ENCODE results near the gene SLC25A12. TPM values are rescaled to one million over a fixed set of nuclear protein-coding genes. Genes with fewer than 3 reads are reported as not detected.

SLC25A12 gene
- total and polyA plus RNA-seq, 2 donors (not counting 3 experiments of a cell fraction or from before 2014, with no cell fraction given), result 13.6 to 17.1 TPM

DNA sequence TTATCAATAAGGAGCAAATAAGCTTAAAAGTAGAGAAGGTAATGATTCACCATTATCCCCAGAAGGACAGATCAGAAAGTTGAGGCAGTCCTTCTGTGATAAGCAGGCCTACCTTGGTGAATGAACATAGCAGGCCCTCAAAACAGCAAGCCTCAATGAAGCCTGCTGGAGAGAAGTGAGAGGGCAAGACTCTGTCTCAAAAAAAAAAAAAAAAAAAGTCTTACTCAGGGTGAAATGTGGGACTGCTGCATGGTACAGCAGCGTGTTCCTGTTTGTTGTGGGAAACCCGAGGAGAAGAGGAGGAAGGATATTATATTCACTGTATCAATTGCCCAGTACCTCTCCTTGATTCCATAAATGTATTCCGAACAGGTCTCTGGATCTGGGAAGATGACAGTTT, 19.5 kb upstream of the SLC25A12 start:
- no peaks in the 10 kb centered on the region for H3K9me3 ChIP-seq (replicated peaks; ENCODE audit: control insufficient read depth, insufficient read depth, low read length)
- no peak overlapping the region for H3K27ac ChIP-seq (ENCODE audit: insufficient read depth, low read depth, low read length)
- no peaks in the 10 kb centered on the region for H3K27me3 ChIP-seq (ENCODE audit: control insufficient read depth in 2 of 2, insufficient read depth in 2 of 2, low read length in 2 of 2)
- no TSS peak for BruUV-seq (replicated peaks)
- intact Hi-C loops (cut with micrococcal nuclease) (no loop called here), dilution Hi-C loops (cut with MboI; ENCODE audit: extremely low pct_ligation_motif_present, low sequenced_read_pairs) (no loop called here)
- H3K79me2 ChIP-seq (ENCODE audit: control insufficient read depth, insufficient read depth, low read length), result no peaks in the 10 kb centered on the region
- CTCF ChIA-PET, result interaction anchor here (1.6 kb wide), 1 partner anchor 193 kb away, joined by 5 read pairs; no protein-coding TSS in a partner anchor
- FAIRE-seq (no peak), DNase-seq (ENCODE audit: low read depth, low spot score) (no peak)
- no peak overlapping the region for H3K4me3 ChIP-seq (replicated peaks in 1 of 3; ENCODE audit: insufficient read depth in 1 of 3, low read depth in 1 of 3, low read length in 3 of 3)
- no peaks in the 10 kb centered on the region for H3K4me1 ChIP-seq (ENCODE audit: control insufficient read depth, extremely low read depth, insufficient read depth, low read length)
- POLR2A ChIA-PET, result no interaction called here
- H3K4me2 ChIP-seq (ENCODE audit: insufficient read depth, low read length), result no peak overlapping the region
- no peak overlapping the region for H3K9ac ChIP-seq (replicated peaks; ENCODE audit: extremely low read depth, insufficient read depth, low read length)
- H3K36me3 ChIP-seq (ENCODE audit: control insufficient read depth in 2 of 2, extremely low read depth in 1 of 2, insufficient read depth in 2 of 2, low read length in 2 of 2), result no peaks in the 10 kb centered on the region
- no peaks in the 10 kb centered on the region for H4K20me1 ChIP-seq (replicated peaks; ENCODE audit: control insufficient read depth, extremely low read depth, insufficient read depth, low read length)
- no peak overlapping the region for H2AFZ ChIP-seq (ENCODE audit: low read depth, low read length)
- no peaks in the 10 kb centered on the region for H3K9me1 ChIP-seq (replicated peaks; ENCODE audit: control insufficient read depth, extremely low read depth, insufficient read depth, low read length)
- no peak for TF ChIP-seq POLR2A (IDR thresholded peaks at IDR 0.05; ENCODE audit: low read depth, low read length)
- TF ChIP-seq, protein P1, sequence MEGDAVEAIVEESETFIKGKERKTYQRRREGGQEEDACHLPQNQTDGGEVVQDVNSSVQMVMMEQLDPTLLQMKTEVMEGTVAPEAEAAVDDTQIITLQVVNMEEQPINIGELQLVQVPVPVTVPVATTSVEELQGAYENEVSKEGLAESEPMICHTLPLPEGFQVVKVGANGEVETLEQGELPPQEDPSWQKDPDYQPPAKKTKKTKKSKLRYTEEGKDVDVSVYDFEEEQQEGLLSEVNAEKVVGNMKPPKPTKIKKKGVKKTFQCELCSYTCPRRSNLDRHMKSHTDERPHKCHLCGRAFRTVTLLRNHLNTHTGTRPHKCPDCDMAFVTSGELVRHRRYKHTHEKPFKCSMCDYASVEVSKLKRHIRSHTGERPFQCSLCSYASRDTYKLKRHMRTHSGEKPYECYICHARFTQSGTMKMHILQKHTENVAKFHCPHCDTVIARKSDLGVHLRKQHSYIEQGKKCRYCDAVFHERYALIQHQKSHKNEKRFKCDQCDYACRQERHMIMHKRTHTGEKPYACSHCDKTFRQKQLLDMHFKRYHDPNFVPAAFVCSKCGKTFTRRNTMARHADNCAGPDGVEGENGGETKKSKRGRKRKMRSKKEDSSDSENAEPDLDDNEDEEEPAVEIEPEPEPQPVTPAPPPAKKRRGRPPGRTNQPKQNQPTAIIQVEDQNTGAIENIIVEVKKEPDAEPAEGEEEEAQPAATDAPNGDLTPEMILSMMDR (IDR thresholded peaks at IDR 0.05; ENCODE audit: extremely low read depth in 1 of 2, insufficient read depth in 1 of 2, low read depth in 1 of 2, low read length in 2 of 2), result no peak
- TF ChIP-seq, protein P2, sequence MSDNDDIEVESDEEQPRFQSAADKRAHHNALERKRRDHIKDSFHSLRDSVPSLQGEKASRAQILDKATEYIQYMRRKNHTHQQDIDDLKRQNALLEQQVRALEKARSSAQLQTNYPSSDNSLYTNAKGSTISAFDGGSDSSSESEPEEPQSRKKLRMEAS (IDR thresholded peaks at IDR 0.05; ENCODE audit: insufficient read depth, insufficient read length), result no peak
- no peak for TF ChIP-seq EZH2 (IDR thresholded peaks at IDR 0.05; ENCODE audit: borderline replicate concordance, low read depth, low read length, severe bottlenecking)
- no peak for TF ChIP-seq GATA2 (IDR thresholded peaks at IDR 0.05; ENCODE audit: insufficient read depth, insufficient read length, low read depth, low read length)
- TF ChIP-seq JUN (IDR thresholded peaks at IDR 0.05; ENCODE audit: borderline replicate concordance, insufficient read depth, insufficient read length, low read depth), result no peak

DNA sequence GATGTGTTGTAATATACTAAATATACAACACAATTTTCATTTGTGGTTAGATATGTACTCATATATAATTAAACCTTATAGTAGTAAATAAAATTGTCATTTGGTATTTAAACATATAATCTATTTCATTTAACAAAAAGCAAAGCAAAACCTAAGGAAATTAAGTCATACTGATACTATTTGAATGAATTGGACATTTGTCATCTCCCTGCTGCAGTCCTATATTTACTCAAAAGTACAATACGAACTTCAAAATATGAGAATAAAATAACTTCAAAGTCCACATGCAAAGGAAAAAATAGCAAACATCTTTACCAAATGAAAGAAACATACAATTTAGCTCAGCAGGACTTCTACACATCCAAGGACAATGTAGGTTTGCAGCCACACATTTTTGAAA, 16.4 kb upstream of the SLC25A12 start:
- FAIRE-seq, result no peak
- TF ChIP-seq POLR2AphosphoS5 (IDR thresholded peaks at IDR 0.05; ENCODE audit: insufficient read depth, low read depth, low read length), result no peak
- TF ChIP-seq, protein P1 (IDR thresholded peaks at IDR 0.05; ENCODE audit: extremely low read depth in 1 of 2, insufficient read depth in 1 of 2, low read depth in 1 of 2, low read length in 2 of 2), result no peak
- no peak for TF ChIP-seq POLR2A (IDR thresholded peaks at IDR 0.05; ENCODE audit: low read depth, low read length)
- no peak for TF ChIP-seq JUN (IDR thresholded peaks at IDR 0.05; ENCODE audit: borderline replicate concordance, insufficient read depth, insufficient read length, low read depth)
- no peak for TF ChIP-seq EZH2 (IDR thresholded peaks at IDR 0.05; ENCODE audit: borderline replicate concordance, low read depth, low read length, severe bottlenecking)
- TF ChIP-seq, protein P2 (IDR thresholded peaks at IDR 0.05; ENCODE audit: insufficient read depth, insufficient read length), result no peak
- TF ChIP-seq FOS (IDR thresholded peaks at IDR 0.05; ENCODE audit: borderline replicate concordance, insufficient read depth, low read length), result no peak
- no TSS peak for BruUV-seq (replicated peaks)

More for the DNA sequence above, 16.4 kb upstream of the SLC25A12 start:
- ChIA-PET CTCF (no interaction called here), POLR2A (no interaction called here)
- H3K4me1 ChIP-seq (ENCODE audit: control insufficient read depth, extremely low read depth, insufficient read depth, low read length), result no peaks in the 10 kb centered on the region
- H3K27me3 ChIP-seq (ENCODE audit: control insufficient read depth in 2 of 2, insufficient read depth in 2 of 2, low read length in 2 of 2), result no peaks in the 10 kb centered on the region
- H3K9ac ChIP-seq (replicated peaks; ENCODE audit: extremely low read depth, insufficient read depth, low read length), result no peak overlapping the region
- H3K36me3 ChIP-seq (ENCODE audit: control insufficient read depth in 2 of 2, extremely low read depth in 1 of 2, insufficient read depth in 2 of 2, low read length in 2 of 2), result no peaks in the 10 kb centered on the region
- no peak overlapping the region for H3K27ac ChIP-seq (ENCODE audit: insufficient read depth, low read depth, low read length)
- no peaks in the 10 kb centered on the region for H3K9me3 ChIP-seq (replicated peaks; ENCODE audit: control insufficient read depth, insufficient read depth, low read length)
- no peak for DNase-seq (ENCODE audit: low read depth, low spot score)
- no peak overlapping the region for H2AFZ ChIP-seq (ENCODE audit: low read depth, low read length)
- no peaks in the 10 kb centered on the region for H3K79me2 ChIP-seq (ENCODE audit: control insufficient read depth, insufficient read depth, low read length)
- no peak overlapping the region for H3K4me2 ChIP-seq (ENCODE audit: insufficient read depth, low read length)
- dilution Hi-C loops (cut with MboI; ENCODE audit: extremely low pct_ligation_motif_present, low sequenced_read_pairs), result no loop called here
- intact Hi-C loops (cut with micrococcal nuclease), result no loop called here
- H4K20me1 ChIP-seq (replicated peaks; ENCODE audit: control insufficient read depth, extremely low read depth, insufficient read depth, low read length), result no peaks in the 10 kb centered on the region
- H3K4me3 ChIP-seq (replicated peaks in 1 of 3; ENCODE audit: insufficient read depth in 1 of 3, low read depth in 1 of 3, low read length in 3 of 3), result no peak overlapping the region
- no peaks in the 10 kb centered on the region for H3K9me1 ChIP-seq (replicated peaks; ENCODE audit: control insufficient read depth, extremely low read depth, insufficient read depth, low read length)
